CD14-positive monocyte (primary cell): Measurements from ENCODE around the gene CFAP92. TPM values are rescaled to one million over a fixed set of nuclear protein-coding genes. Genes with fewer than 3 reads are reported as not detected.

Source experiments
- DNase-seq, 3 donors: peaks; one replicate each; pipeline ENCODE4 v3.0.0-alpha.2; 2011 to 2022
- H2AFZ ChIP-seq: 2 replicates; pipeline ENCODE4 v1.6.0; 2012; ENCODE audit warnings: mild to moderate bottlenecking, low read depth, low read length, inconsistent platforms; ENCODE audit not compliant: insufficient read depth, poor library complexity, severe bottlenecking
- H3K27ac ChIP-seq, 2 donors: 1 replicate in 1 of 2; 2 replicates in 1 of 2; pipeline ENCODE4 v1.5.1; 2012 to 2013; ENCODE audit warnings: low read length in 2 of 2, control low read depth in 1 of 2, inconsistent platforms in 1 of 2, low read depth in 1 of 2, mild to moderate bottlenecking in 1 of 2
- H3K27me3 ChIP-seq, 2 donors: one replicate each; pipeline versions ENCODE4 v1.6.0 to v1.6.1; 2011 to 2013; ENCODE audit warnings: low read length in 2 of 2; ENCODE audit not compliant: control insufficient read depth in 2 of 2, insufficient read depth in 2 of 2
- H3K36me3 ChIP-seq, 2 donors: replicated peaks in 1 of 2; 1 replicate in 1 of 2; 2 replicates in 1 of 2; pipeline versions ENCODE4 v1.5.1 to v1.6.1; 2012 to 2013; ENCODE audit warnings: low read length in 2 of 2, control low read depth in 1 of 2, inconsistent platforms in 1 of 2, mild to moderate bottlenecking in 1 of 2; ENCODE audit not compliant: insufficient read depth in 2 of 2, control insufficient read depth in 1 of 2
- H3K4me1 ChIP-seq, 2 donors: 1 replicate in 1 of 2; 2 replicates in 1 of 2; pipeline versions ENCODE4 v1.5.1 to v1.6.1; 2012 to 2013; ENCODE audit warnings: low read length in 2 of 2, control low read depth in 1 of 2, inconsistent platforms in 1 of 2, mild to moderate bottlenecking in 1 of 2, moderate library complexity in 1 of 2; ENCODE audit not compliant: insufficient read depth in 2 of 2, control insufficient read depth in 1 of 2
- H3K4me2 ChIP-seq: replicated peaks from 2 replicates; pipeline ENCODE3; 2012; ENCODE audit warnings: low read length, moderate library complexity, mild to moderate bottlenecking; ENCODE audit not compliant: poor library complexity, severe bottlenecking; ENCODE audit errors: extremely low read depth
- H3K4me3 ChIP-seq, 3 experiments: fragments of 200-600 bp in 1 of 3; sonication (generic) in 1 of 3; replicated peaks in 1 of 3; 1 replicate in 2 of 3; 2 replicates in 1 of 3; pipeline ENCODE4 v1.5.1; 2011 to 2013; ENCODE audit warnings: low read length in 3 of 3, mild to moderate bottlenecking in 3 of 3, control low read depth in 2 of 3, low read depth in 2 of 3, inconsistent platforms in 1 of 3, moderate library complexity in 1 of 3
- H3K79me2 ChIP-seq: 2 replicates; pipeline ENCODE4 v1.6.0; 2012; ENCODE audit warnings: mild to moderate bottlenecking, control low read depth, inconsistent platforms, low read length, moderate library complexity; ENCODE audit not compliant: insufficient read depth
- H3K9ac ChIP-seq: 2 replicates; pipeline ENCODE4 v1.6.0; 2017; ENCODE audit warnings: low read length, mild to moderate bottlenecking; ENCODE audit not compliant: insufficient read depth, poor library complexity, severe bottlenecking
- H3K9me3 ChIP-seq, 2 donors: replicated peaks in 1 of 2; 1 replicate in 1 of 2; 2 replicates in 1 of 2; pipeline versions ENCODE4 v1.5.1 to v1.6.1; 2012 to 2013; ENCODE audit warnings: low read length in 2 of 2, control low read depth in 1 of 2; ENCODE audit not compliant: control insufficient read depth in 1 of 2, insufficient read depth in 1 of 2
- H4K20me1 ChIP-seq: 2 replicates; pipeline ENCODE4 v1.6.0; 2012; ENCODE audit warnings: mild to moderate bottlenecking, low read length, control low read depth, moderate library complexity; ENCODE audit not compliant: insufficient read depth
- H3K27ac Mint-ChIP-seq, 7 donors: one replicate each; pipeline ENCODE4 v1.8.0; 2020; ENCODE audit warnings: mild to moderate bottlenecking in 7 of 7, mixed read lengths in 7 of 7, moderate library complexity in 6 of 7, inconsistent platforms in 2 of 7
- H3K27me3 Mint-ChIP-seq, 3 donors: one replicate each; pipeline ENCODE4 v1.8.0; 2021 to 2022; ENCODE audit warnings: low read depth in 3 of 3, mild to moderate bottlenecking in 3 of 3, mixed read lengths in 3 of 3, moderate library complexity in 3 of 3, inconsistent platforms in 1 of 3
- H3K36me3 Mint-ChIP-seq, 2 donors: one replicate each; pipeline ENCODE4 v1.8.0; 2020; ENCODE audit warnings: mixed read lengths in 2 of 2, inconsistent platforms in 1 of 2, mild to moderate bottlenecking in 1 of 2
- H3K4me1 Mint-ChIP-seq: one replicate; pipeline ENCODE4 v1.8.0; 2020; ENCODE audit warnings: mild to moderate bottlenecking, mixed read lengths
- H3K4me3 Mint-ChIP-seq, 2 donors: one replicate each; pipeline ENCODE4 v1.8.0; 2020; ENCODE audit warnings: mild to moderate bottlenecking in 2 of 2, mixed read lengths in 2 of 2, moderate library complexity in 1 of 2
- H3K9me3 Mint-ChIP-seq, 7 donors: one replicate each; pipeline ENCODE4 v1.8.0; 2020 to 2022; ENCODE audit warnings: mixed read lengths in 7 of 7, mild to moderate bottlenecking in 6 of 7, moderate library complexity in 6 of 7, inconsistent platforms in 2 of 7
- CTCF ChIP-seq: fragments of 200-600 bp; IDR thresholded peaks from one replicate; pipeline ENCODE4 v1.8.0; 2022; ENCODE audit warnings: antibody characterized with exemption, mild to moderate bottlenecking
- WGBS: methylation state at CpG from one replicate; pipeline ENCODE4 v1.1.5; 2013; ENCODE audit warnings: missing lambda C conversion rate; ENCODE audit not compliant: insufficient coverage; 5-methylcytosine and 5-hydroxymethylcytosine counted together
- intact Hi-C, 2 donors: fragments of 100-400 bp; cut with micrococcal nuclease; formaldehyde crosslinking; loops; one replicate each; pipeline versions ENCODE4 v1.15.0 to v1.15.1; 2023
- polyA plus RNA-seq, 3 donors: library from polyadenylated mRNA; depleted of rRNA in 1 of 3; unstranded in 2 of 3; stranded (reverse) in 1 of 3; fragments of 300-500 nt in 2 of 3; fragments of >200 nt in 1 of 3; fragmentation: Illumina TruSeq in 2 of 3; gene quantifications; 1 replicate in 2 of 3; 2 replicates in 1 of 3; pipeline ENCODE4 v1.2.3, GENCODE V29; 2012 to 2021

CFAP92 gene
- polyA plus RNA-seq, 3 donors, result 0.12 to 0.50 (median 0.19) TPM

DNA sequence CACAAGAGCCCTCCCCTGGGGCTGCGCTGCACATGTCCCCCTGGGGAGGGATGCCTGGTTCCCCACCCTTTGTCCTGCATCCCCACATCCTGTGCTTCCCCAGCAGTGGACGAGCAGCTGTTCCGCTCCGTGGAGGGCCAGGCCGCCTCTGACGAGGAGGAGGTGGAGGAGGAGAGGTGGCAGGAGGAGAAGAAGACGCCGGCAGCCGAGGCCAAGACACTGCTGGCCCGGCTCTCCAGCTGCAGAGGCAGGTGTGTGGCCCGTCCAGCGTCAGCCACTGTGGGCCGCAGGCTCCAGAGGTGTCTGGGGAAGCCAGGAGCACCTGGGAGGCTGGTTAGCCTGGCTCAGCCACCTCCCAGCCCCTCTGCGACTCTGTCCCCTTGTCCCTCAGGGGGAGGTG lies 38.8 kb upstream of the CFAP92 start:
- Histone ChIP-seq H3K27me3 (no peaks in the 10 kb centered on the region), H3K36me3 (no peaks in the 10 kb centered on the region), H3K4me2 (no peak overlapping the region), H3K9me3 (peaks cover 0 to 6% of the 10 kb centered on the region in 2 donors), H2AFZ (no peak overlapping the region), H3K4me3 (no peak overlapping the region), H3K4me1 (no peaks in the 10 kb centered on the region), H3K9ac (no peak overlapping the region), H3K27ac (no peak overlapping the region), H4K20me1 (no peaks in the 10 kb centered on the region), H3K79me2 (no peaks in the 10 kb centered on the region)
- 95% methylated on average over 12 of the region's 14 CpGs for WGBS
- Mint-ChIP-seq H3K27me3 (peaks cover 1 to 3% (median 3%) of the 10 kb centered on the region in 3 donors), H3K27ac (no peak overlapping the region), H3K4me3 (no peak overlapping the region), H3K36me3 (no peaks in the 10 kb centered on the region), H3K9me3 (peaks cover 0 to 6% (median 3%) of the 10 kb centered on the region in 7 donors), H3K4me1 (no peaks in the 10 kb centered on the region)
- no peak for TF ChIP-seq CTCF
- intact Hi-C loops, result no loop called here
- no peak for DNase-seq

- H4K20me1 ChIP-seq, result no peaks in the 10 kb centered on the region
Measured at GRCh38 chr3:129031476-129032215, 37.8 kb upstream of the CFAP92 start.

More at GRCh38 chr3:129031476-129032215, 37.8 kb upstream of the CFAP92 start:
- H2AFZ ChIP-seq, result no peak overlapping the region
- H3K4me1 ChIP-seq, result peaks cover 7 to 10% of the 10 kb centered on the region in 2 donors
- TF ChIP-seq CTCF, result no peak
- H3K36me3 ChIP-seq, result no peaks in the 10 kb centered on the region
- Mint-ChIP-seq H3K4me1 (peaks cover 4% of the 10 kb centered on the region), H3K4me3 (no peak overlapping the region), H3K9me3 (peaks cover 0 to 8% (median 3%) of the 10 kb centered on the region in 7 donors), H3K27ac (no peak overlapping the region), H3K27me3 (peaks cover 2 to 4% (median 3%) of the 10 kb centered on the region in 3 donors), H3K36me3 (no peaks in the 10 kb centered on the region)
- H3K4me2 ChIP-seq, result no peak overlapping the region
- no peak overlapping the region for H3K9ac ChIP-seq
- H3K27ac ChIP-seq, result no peak overlapping the region
- H3K9me3 ChIP-seq, result peaks cover 0 to 6% of the 10 kb centered on the region in 2 donors
- H3K4me3 ChIP-seq, result no peak overlapping the region
- no peak for DNase-seq
- peaks cover 0 to under 1% of the 10 kb centered on the region in 2 donors for H3K27me3 ChIP-seq
- H3K79me2 ChIP-seq, result no peaks in the 10 kb centered on the region
- intact Hi-C loops, result no loop called here
- WGBS, result 91% methylated on average over 4 of the region's 10 CpGs
